HS-5 (cell line): ENCODE results near the gene RASAL1.
"Not testable (repeated sequence)": the region's sequence is repeated elsewhere in the genome, so short reads cannot be mapped to it uniquely, and the experiment has no call there.

Experiments
- DNase-seq: peaks from one replicate; pipeline ENCODE4 v3.0.0-alpha.2; 2012; ENCODE audit warnings: low read depth

The RASAL1 gene

GRCh38 chr12:113161415-113162016 is 26.0 kb upstream of the RASAL1 start:
- no peak for DNase-seq

- no peak for DNase-seq
Observed at GRCh38 chr12:113159937-113160336, 24.4 kb upstream of the RASAL1 start.

GRCh38 chr12:113158439-113159203 is 23.1 kb upstream of the RASAL1 start:
- DNase-seq, result no peak

GRCh38 chr12:113157218-113157859 is 21.8 kb upstream of the RASAL1 start:
- DNase-seq, result no peak

GRCh38 chr12:113155646-113156045 is 20.1 kb upstream of the RASAL1 start:
- DNase-seq, result no peak

GRCh38 chr12:113155060-113155459 is 19.5 kb upstream of the RASAL1 start:
- DNase-seq, result no peak

GRCh38 chr12:113154351-113154973 is 18.9 kb upstream of the RASAL1 start:
- DNase-seq, result no peak

GRCh38 chr12:113152835-113153814 is 17.6 kb upstream of the RASAL1 start:
- no peak for DNase-seq

GRCh38 chr12:113152196-113152834 is 16.8 kb upstream of the RASAL1 start:
- no peak for DNase-seq

GRCh38 chr12:113151655-113152054 is 16.1 kb upstream of the RASAL1 start:
- no peak for DNase-seq

- DNase-seq, result no peak
Observed at GRCh38 chr12:113149361-113150150, 14.0 kb upstream of the RASAL1 start, which contains the start of gene CFAP73. TSS of gene CFAP73 (plus strand) at chr12:113149724. CDS start at chr12:113149858, 134 bp downstream.

- DNase-seq, result no peak
Observed at GRCh38 chr12:113146999-113147398, 11.4 kb upstream of the RASAL1 start.

- no peak for DNase-seq
Observed at GRCh38 chr12:113145720-113146551, 10.4 kb upstream of the RASAL1 start.

- no peak for DNase-seq
Observed at GRCh38 chr12:113144806-113145205, 9.2 kb upstream of the RASAL1 start.

GRCh38 chr12:113143959-113144358 is 8.4 kb upstream of the RASAL1 start:
- no peak for DNase-seq

GRCh38 chr12:113142886-113143332 is 7.3 kb upstream of the RASAL1 start:
- DNase-seq, result no peak

- DNase-seq, result no peak
Observed at GRCh38 chr12:113142173-113142885, 6.8 kb upstream of the RASAL1 start.

- not testable (repeated sequence) for DNase-seq
Observed at GRCh38 chr12:113141716-113142115, 6.2 kb upstream of the RASAL1 start.
